HuH-7 (cell line): ENCODE results near the gene CCDC88A.
A peak's percentile ranks its signal among the peaks of the same experiment; 100 is the strongest.
"Not testable (repeated sequence)": the region's sequence is repeated elsewhere in the genome, so short reads cannot be mapped to it uniquely, and the experiment has no call there.

Source experiments
- DNase-seq: peaks from one replicate; pipeline ENCODE4 v3.0.0; 2011; ENCODE audit warnings: low spot score

Gene CCDC88A

GRCh38 chr2:55419679-55420438 lies at the start of gene CCDC88A:
Gene CCDC88A, minus strand, starts transcription at chr2:55419856. Its CDS starts 777 bp downstream, at chr2:55419079.
- peak; percentile 95 for DNase-seq

- DNase-seq, result no peak
Observed at GRCh38 chr2:55461679-55462078, 42.0 kb upstream of the CCDC88A start.

- DNase-seq, result no peak
Observed at GRCh38 chr2:55460562-55460961, 40.9 kb upstream of the CCDC88A start.

- DNase-seq, result no peak
Observed at GRCh38 chr2:55459714-55460274, 40.1 kb upstream of the CCDC88A start.

- DNase-seq, result no peak
Observed at GRCh38 chr2:55459279-55459678, 39.6 kb upstream of the CCDC88A start.

GRCh38 chr2:55454121-55454520 lies 34.5 kb upstream of the CCDC88A start:
- DNase-seq, result no peak

- DNase-seq, result no peak
Observed at GRCh38 chr2:55452879-55453278, 33.2 kb upstream of the CCDC88A start.

GRCh38 chr2:55451699-55452098 lies 32.0 kb upstream of the CCDC88A start:
- no peak for DNase-seq

GRCh38 chr2:55450014-55450413 lies 30.4 kb upstream of the CCDC88A start:
- not testable (repeated sequence) for DNase-seq

GRCh38 chr2:55442045-55442760 lies 22.5 kb upstream of the CCDC88A start:
- DNase-seq, result not testable (repeated sequence)

GRCh38 chr2:55441280-55441892 lies 21.7 kb upstream of the CCDC88A start:
- no peak for DNase-seq

- DNase-seq, result no peak
Observed at GRCh38 chr2:55439101-55439397, 19.4 kb upstream of the CCDC88A start.

GRCh38 chr2:55438391-55439100 lies 18.9 kb upstream of the CCDC88A start:
- DNase-seq, result no peak

- no peak for DNase-seq
Observed at GRCh38 chr2:55437515-55438390, 18.1 kb upstream of the CCDC88A start.

GRCh38 chr2:55431982-55432627 lies 12.4 kb upstream of the CCDC88A start:
- peak; percentile 17 for DNase-seq

- no peak for DNase-seq
Observed at GRCh38 chr2:55430211-55430975, 10.7 kb upstream of the CCDC88A start.

- DNase-seq, result no peak
Observed at GRCh38 chr2:55428258-55428657, 8.6 kb upstream of the CCDC88A start.

GRCh38 chr2:55425431-55425831 lies 5.8 kb upstream of the CCDC88A start:
- no peak for DNase-seq

GRCh38 chr2:55422876-55423665 lies 3.4 kb upstream of the CCDC88A start:
- DNase-seq, result no peak
